Upper lobe of left lung (tissue), 6 donors: ENCODE measurements around the gene SFMBT1. TPM values are rescaled to one million over a fixed set of nuclear protein-coding genes. Genes with fewer than 3 reads are reported as not detected.

ENCODE experiments used
- ATAC-seq, 2 donors: fragments of 200-7000 bp; cut with Tn5 transposase; one replicate each; pipeline ENCODE4 v1.9.1; 2022; ENCODE audit warnings: mild to moderate bottlenecking in 2 of 2, moderate library complexity in 2 of 2; ENCODE audit not compliant: low FRiP score in 2 of 2
- DNase-seq, 2 donors: peaks; one replicate each; pipeline ENCODE4 v3.0.0-alpha.2; 2019 to 2020
- H3K27ac ChIP-seq, 4 donors: fragments of 200-600 bp; sonication (generic); one replicate each; pipeline ENCODE4 v1.5.1; 2016 to 2019
- H3K27me3 ChIP-seq, 4 donors: fragments of 200-600 bp; sonication (generic); one replicate each; pipeline ENCODE4 v1.5.1; 2017 to 2019
- H3K36me3 ChIP-seq, 4 donors: fragments of 200-600 bp; sonication (generic); one replicate each; pipeline ENCODE4 v1.5.1; 2016 to 2019
- H3K4me1 ChIP-seq, 4 donors: fragments of 200-600 bp; sonication (generic); one replicate each; pipeline ENCODE4 v1.5.1; 2018 to 2019
- H3K4me3 ChIP-seq, 4 donors: fragments of 200-600 bp; sonication (generic); one replicate each; pipeline ENCODE4 v1.5.1; 2017 to 2019; ENCODE audit warnings: mild to moderate bottlenecking in 2 of 4, moderate library complexity in 1 of 4
- H3K9me3 ChIP-seq, 4 donors: fragments of 200-600 bp; sonication (generic); one replicate each; pipeline ENCODE4 v1.5.1; 2018 to 2019
- EP300 ChIP-seq, 4 donors: sonication (generic); formaldehyde crosslinking; IDR thresholded peaks; one replicate each; pipeline ENCODE4 v1.5.1; 2017; ENCODE audit warnings: antibody characterized with exemption in 4 of 4, control low read depth in 2 of 4
- POLR2A ChIP-seq, 4 donors: fragments of 450-650 bp; IDR thresholded peaks; one replicate each; pipeline ENCODE4 v1.5.1; 2016 to 2017; ENCODE audit warnings: antibody characterized with exemption in 4 of 4, mild to moderate bottlenecking in 2 of 4
- POLR2AphosphoS5 ChIP-seq, 2 donors: sonication (generic); formaldehyde crosslinking; IDR thresholded peaks; one replicate each; pipeline ENCODE4 v1.5.1; 2017; ENCODE audit warnings: antibody characterized with exemption in 2 of 2
- WGBS, 2 donors: methylation state at CpG; one replicate each; pipeline ENCODE4 v1.1.5; 2017 to 2018; 5-methylcytosine and 5-hydroxymethylcytosine counted together
- total RNA-seq, 6 donors: library from RNA; depleted of rRNA in 4 of 6; stranded (reverse); fragments of >200 nt in 4 of 6; gene quantifications; one replicate each; pipeline versions ENCODE4 v1.1.0 to v1.2.1, GENCODE V29; 2016 to 2021
- TF ChIP-seq, protein P1 (sequence below), 6 experiments: fragments of 450-650 bp in 4 of 6; fragments of 200-600 bp in 2 of 6; sonication (generic) in 2 of 6; IDR thresholded peaks; one replicate each; pipeline ENCODE4 v1.5.1; 2016 to 2019; ENCODE audit warnings: antibody characterized with exemption in 6 of 6
- donor health status: DM: no; HTN: no; CAD: no; lungs with moderate emphysema.
- donor health status: DM: no; HTN: yes; CAD: no; lungs with severe emphysema.

SFMBT1 gene
- total RNA-seq, 6 donors from 2014 or later: 12.8 to 69.9 (median 32.9) TPM

DNA sequence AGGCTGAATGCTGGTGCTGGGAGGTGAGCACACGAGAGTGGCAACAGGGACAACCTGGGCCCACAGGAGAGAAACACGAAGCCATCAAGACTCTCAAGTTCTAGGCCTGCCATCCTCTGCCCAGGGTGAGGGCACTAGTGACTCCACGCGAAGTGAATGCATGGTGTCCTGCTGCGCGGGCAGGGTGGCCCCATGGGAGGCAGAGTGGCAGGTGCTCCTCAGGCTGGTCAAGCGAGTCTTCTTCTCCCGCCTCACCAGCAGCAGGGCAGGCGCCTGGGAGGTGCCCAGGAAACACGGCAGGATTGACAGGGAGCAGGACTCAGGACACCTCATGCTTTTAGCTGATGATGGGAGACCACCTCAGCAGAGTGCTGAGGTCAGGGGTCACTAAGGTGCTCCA, 175.4 kb downstream of the SFMBT1 start:
- ATAC-seq (no peak), DNase-seq (peak in 1 of 2 donors; percentile 54)
- Histone ChIP-seq H3K4me1 (peaks cover 0 to 40% (median 4%) of the 10 kb centered on the region in 4 donors), H3K9me3 (no peaks in the 10 kb centered on the region), H3K36me3 (no peaks in the 10 kb centered on the region), H3K4me3 (no peak overlapping the region), H3K27ac (no peak overlapping the region), H3K27me3 (no peaks in the 10 kb centered on the region)
- TF ChIP-seq POLR2A (IDR thresholded peaks at IDR 0.05) (no peak), EP300 (IDR thresholded peaks at IDR 0.05) (no peak)
- 95 to 97% methylated on average over 6 to 8 of the region's 10 CpGs for WGBS, 2 donors

DNA sequence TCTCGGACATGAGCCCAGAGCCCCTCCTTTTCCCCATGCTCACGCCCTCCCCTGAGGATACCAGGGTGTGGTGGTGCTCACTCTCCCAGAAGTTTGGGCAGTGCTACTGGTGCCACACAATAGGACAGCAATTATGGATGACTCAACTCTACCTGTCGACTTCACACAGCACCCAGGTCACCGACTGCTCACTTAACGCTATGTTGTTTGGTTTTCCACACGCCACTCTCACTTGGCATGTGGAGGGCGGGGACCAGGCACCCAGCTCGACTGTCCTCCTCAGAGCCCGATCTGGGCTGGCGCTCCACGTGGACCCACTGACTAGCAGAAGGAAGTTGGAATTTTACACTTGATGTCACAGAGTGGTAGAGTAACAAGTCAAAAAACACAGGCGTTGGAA, 179.4 kb downstream of the SFMBT1 start:
- TF ChIP-seq EP300 (IDR thresholded peaks at IDR 0.05): no peak
- no peak for TF ChIP-seq POLR2A (IDR thresholded peaks at IDR 0.05)
- TF ChIP-seq, protein P1, sequence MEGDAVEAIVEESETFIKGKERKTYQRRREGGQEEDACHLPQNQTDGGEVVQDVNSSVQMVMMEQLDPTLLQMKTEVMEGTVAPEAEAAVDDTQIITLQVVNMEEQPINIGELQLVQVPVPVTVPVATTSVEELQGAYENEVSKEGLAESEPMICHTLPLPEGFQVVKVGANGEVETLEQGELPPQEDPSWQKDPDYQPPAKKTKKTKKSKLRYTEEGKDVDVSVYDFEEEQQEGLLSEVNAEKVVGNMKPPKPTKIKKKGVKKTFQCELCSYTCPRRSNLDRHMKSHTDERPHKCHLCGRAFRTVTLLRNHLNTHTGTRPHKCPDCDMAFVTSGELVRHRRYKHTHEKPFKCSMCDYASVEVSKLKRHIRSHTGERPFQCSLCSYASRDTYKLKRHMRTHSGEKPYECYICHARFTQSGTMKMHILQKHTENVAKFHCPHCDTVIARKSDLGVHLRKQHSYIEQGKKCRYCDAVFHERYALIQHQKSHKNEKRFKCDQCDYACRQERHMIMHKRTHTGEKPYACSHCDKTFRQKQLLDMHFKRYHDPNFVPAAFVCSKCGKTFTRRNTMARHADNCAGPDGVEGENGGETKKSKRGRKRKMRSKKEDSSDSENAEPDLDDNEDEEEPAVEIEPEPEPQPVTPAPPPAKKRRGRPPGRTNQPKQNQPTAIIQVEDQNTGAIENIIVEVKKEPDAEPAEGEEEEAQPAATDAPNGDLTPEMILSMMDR (IDR thresholded peaks at IDR 0.05): no peak
- no peak for TF ChIP-seq POLR2AphosphoS5 (IDR thresholded peaks at IDR 0.05)
- no peak overlapping the region for H3K27ac ChIP-seq
- H3K36me3 ChIP-seq: no peaks in the 10 kb centered on the region
- DNase-seq: peak in 1 of 2 donors; percentile 38
- peak; percentile 32 to 73 for ATAC-seq
- H3K27me3 ChIP-seq: no peaks in the 10 kb centered on the region
- H3K4me1 ChIP-seq: peaks cover 0 to 7% (median 0%) of the 10 kb centered on the region in 4 donors
- 83 to 87% methylated on average over 11 to 12 of the region's 12 CpGs for WGBS, 2 donors
- no peak overlapping the region for H3K4me3 ChIP-seq
- no peaks in the 10 kb centered on the region for H3K9me3 ChIP-seq

DNA sequence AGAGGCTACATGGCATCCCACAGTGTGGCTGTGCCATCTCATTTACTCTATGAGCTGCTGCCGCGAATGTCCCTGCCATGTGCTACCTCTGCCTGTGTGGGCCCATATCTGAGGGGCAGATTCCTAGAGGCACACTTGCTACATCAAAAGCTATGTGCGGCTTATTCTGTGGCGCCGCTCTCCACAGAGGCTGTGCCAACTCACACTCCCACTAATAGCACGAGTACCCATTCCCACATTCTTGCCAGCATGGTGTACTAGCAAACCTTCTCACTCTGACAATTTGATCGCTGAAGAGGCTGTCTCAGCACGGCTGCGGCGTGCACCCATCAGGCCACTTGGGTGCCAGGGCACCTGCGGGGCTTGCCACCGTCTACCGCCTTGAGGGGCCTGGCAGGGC, 179.9 kb downstream of the SFMBT1 start:
- Histone ChIP-seq H3K36me3 (no peaks in the 10 kb centered on the region), H3K27me3 (no peaks in the 10 kb centered on the region), H3K9me3 (no peaks in the 10 kb centered on the region), H3K4me3 (no peak overlapping the region), H3K4me1 (peaks cover 0 to 7% (median 0%) of the 10 kb centered on the region in 4 donors), H3K27ac (no peak overlapping the region)
- peak; percentile 32 to 73 for DNase-seq
- WGBS, 2 donors: 77 to 86% methylated on average over 13 of the region's 13 CpGs
- ATAC-seq: peak; percentile 7 to 67
- no peak for TF ChIP-seq EP300 (IDR thresholded peaks at IDR 0.05)

DNA sequence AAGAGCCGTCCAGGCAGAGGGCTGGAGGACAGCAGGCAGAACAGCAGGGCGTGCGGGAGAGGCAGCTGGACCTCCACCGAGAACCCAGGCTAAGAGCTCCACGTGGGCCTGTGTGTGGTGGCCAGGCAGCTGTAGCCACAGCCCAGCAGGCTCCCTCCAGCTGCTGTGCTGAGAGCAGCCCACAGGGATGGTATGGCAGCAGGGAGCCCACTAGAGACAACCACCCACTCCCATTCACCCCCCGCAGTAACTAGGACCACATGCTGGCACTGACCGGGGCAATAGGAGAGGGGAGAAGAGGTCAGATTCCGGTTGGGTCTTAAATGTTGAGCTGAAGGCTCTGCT, 185.5 kb downstream of the SFMBT1 start:
- peaks cover 0 to 6% (median 0%) of the 10 kb centered on the region in 4 donors for H3K36me3 ChIP-seq
- ATAC-seq (peak in 1 of 2 donors; percentile 56), DNase-seq (no peak)
- H3K4me1 ChIP-seq: no peaks in the 10 kb centered on the region
- no peaks in the 10 kb centered on the region for H3K9me3 ChIP-seq
- TF ChIP-seq, protein P1 (IDR thresholded peaks at IDR 0.05): no peak
- TF ChIP-seq POLR2A (IDR thresholded peaks at IDR 0.05): no peak
- no peak for TF ChIP-seq EP300 (IDR thresholded peaks at IDR 0.05)
- TF ChIP-seq POLR2AphosphoS5 (IDR thresholded peaks at IDR 0.05): no peak
- H3K4me3 ChIP-seq: no peak overlapping the region
- 78 to 91% methylated on average over 7 to 8 of the region's 8 CpGs for WGBS, 2 donors
- no peaks in the 10 kb centered on the region for H3K27me3 ChIP-seq
- no peak overlapping the region for H3K27ac ChIP-seq

DNA sequence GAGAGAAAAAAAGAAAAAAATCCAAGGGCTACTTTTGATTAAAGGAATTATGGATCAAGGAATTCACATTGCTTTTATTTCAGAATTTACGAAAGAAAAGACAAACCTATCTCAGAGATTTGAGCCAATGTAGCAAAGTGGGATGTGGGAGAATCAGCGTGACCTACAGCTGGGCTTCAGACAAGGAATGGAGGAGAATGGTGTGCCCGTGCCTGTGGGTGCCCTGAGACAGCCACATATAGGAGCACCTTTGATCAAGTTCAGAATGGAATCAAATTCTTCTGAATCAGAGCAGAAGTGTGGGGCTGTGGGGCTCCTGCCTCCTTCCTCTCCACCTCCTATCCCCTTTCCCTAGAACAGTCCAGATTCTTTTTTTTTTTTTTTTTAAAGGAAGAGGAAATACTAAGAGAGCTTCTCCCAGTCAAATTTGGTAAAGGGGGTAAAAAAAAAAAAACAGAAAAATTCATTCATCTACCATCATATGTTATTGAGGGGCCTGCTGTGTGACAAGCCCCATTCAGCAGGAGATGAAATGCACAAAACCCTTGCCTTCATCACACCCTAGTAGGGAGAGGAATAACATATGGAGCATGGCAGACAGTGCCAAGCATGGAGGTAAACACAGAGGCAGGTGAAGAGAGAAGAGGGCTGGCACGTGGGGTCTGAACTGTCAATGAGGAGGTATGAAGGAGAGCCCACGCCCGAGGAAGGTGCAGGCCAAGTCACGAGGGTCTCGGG, 186.0 kb downstream of the SFMBT1 start:
- no peak overlapping the region for H3K27ac ChIP-seq
- DNase-seq (no peak), ATAC-seq (no peak)
- H3K9me3 ChIP-seq: no peaks in the 10 kb centered on the region
- no peak for TF ChIP-seq POLR2AphosphoS5 (IDR thresholded peaks at IDR 0.05)
- TF ChIP-seq POLR2A (IDR thresholded peaks at IDR 0.05): no peak
- TF ChIP-seq EP300 (IDR thresholded peaks at IDR 0.05): no peak
- TF ChIP-seq, protein P1 (IDR thresholded peaks at IDR 0.05): no peak
- H3K4me3 ChIP-seq: no peak overlapping the region
- WGBS, 2 donors: 93 to 94% methylated on average over 8 of the region's 8 CpGs
- H3K36me3 ChIP-seq: peaks cover 0 to 6% (median 0%) of the 10 kb centered on the region in 4 donors
- H3K27me3 ChIP-seq: no peaks in the 10 kb centered on the region
- no peaks in the 10 kb centered on the region for H3K4me1 ChIP-seq

DNA sequence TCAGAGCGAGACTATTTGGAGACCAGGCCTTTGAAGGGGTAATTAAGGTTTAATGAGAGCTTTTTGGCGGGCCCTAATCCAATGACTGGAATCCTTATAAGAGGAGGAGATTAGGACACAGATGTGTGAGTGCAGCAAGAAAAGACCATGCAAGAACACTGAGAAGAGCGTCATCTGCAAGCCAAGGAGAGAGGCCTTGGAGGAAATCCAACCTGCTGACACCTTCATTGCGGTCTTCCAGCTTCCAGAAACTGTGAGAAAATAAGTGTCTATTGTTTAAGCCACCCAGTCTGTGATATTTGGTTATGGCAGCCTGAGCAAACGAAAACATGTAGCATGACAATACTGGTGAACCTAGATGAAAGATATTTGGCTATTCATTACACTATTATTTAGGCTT, 188.0 kb downstream of the SFMBT1 start:
- Histone ChIP-seq H3K4me1 (peaks cover 0 to under 1% (median 0%) of the 10 kb centered on the region in 4 donors), H3K27ac (no peak overlapping the region), H3K27me3 (no peaks in the 10 kb centered on the region), H3K36me3 (peaks cover 0 to 10% (median 3%) of the 10 kb centered on the region in 4 donors), H3K4me3 (no peak overlapping the region), H3K9me3 (no peaks in the 10 kb centered on the region)
- TF ChIP-seq POLR2A (IDR thresholded peaks at IDR 0.05) (no peak), EP300 (IDR thresholded peaks at IDR 0.05) (no peak), POLR2AphosphoS5 (IDR thresholded peaks at IDR 0.05) (no peak)
- TF ChIP-seq, protein P1 (IDR thresholded peaks at IDR 0.05): no peak
- WGBS, 2 donors: 74 to 97% methylated on average over 5 of the region's 5 CpGs
- ATAC-seq (no peak), DNase-seq (no peak)
